ENCODE results near the gene MDK. TPM values are rescaled to one million over a fixed set of nuclear protein-coding genes. Genes with fewer than 3 reads are reported as not detected.

The MDK gene
- total and polyA plus RNA-seq, 2 experiments from 2014 or later, result 388 to 477 TPM

DNA sequence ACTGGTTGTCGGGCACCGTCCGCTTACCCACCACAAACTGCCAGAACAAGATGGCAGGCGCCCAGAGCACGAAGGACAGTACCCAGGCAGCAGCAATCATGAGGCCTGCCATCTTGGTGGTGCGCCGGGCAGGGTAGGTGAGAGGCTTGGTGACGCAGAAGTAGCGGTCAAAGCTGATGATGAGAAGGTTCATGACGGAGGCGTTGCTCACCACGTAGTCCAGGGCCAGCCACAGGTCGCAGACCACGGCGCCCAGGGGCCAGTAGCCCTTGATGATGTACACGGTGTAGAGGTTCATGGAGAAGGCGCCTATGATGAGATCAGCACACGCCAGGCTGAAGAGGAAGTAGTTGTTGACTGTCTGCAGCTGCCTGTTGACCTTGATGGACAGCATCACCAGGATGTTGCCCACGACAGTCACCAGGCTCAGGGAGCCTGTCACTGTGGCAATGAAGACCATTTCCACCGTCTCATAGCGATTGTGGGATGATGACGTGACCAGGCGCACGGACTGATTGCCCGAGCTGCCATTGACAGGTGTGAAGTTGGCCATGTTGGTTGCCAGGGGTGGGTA, 4.6 kb downstream of the MDK start:
- Mint-ChIP-seq H3K4me1 (peaks cover 34% of the 10 kb centered on the region), H3K27me3 (ENCODE audit: insufficient read depth, low read depth, poor library complexity) (peaks cover 55% of the 10 kb centered on the region), H3K9me3 (no peaks in the 10 kb centered on the region; the same call in 1 of the 3 replicates), H3K4me3 (no peak overlapping the region; the same call in 2 of the 3 replicates), H3K27ac (no peak overlapping the region), H3K36me3 (ENCODE audit: low read depth) (peaks cover 11% of the 10 kb centered on the region)
- peaks cover 27% of the 10 kb centered on the region for H3F3A ChIP-seq (replicated peaks; ENCODE audit: low read depth)
- TF ChIP-seq ETS1 (IDR thresholded peaks at IDR 0.05), result no peak
- TF ChIP-seq POLR2AphosphoS5 (IDR thresholded peaks at IDR 0.05; ENCODE audit: low read depth), result no peak
- TF ChIP-seq EZH2 (IDR thresholded peaks at IDR 0.05; ENCODE audit: low read depth, unreplicated experiment), result no peak
- no peak for TF ChIP-seq NANOG (IDR thresholded peaks at IDR 0.05; ENCODE audit: borderline replicate concordance)
- no peak for TF ChIP-seq EZH2phosphoT487 (IDR thresholded peaks at IDR 0.05; ENCODE audit: unreplicated experiment)
- no peak for TF ChIP-seq CREB1 (CRISPR knock-in tag; IDR thresholded peaks at IDR 0.05; ENCODE audit: low read depth)
- no peak for TF ChIP-seq JUNB (IDR thresholded peaks at IDR 0.05; ENCODE audit: unreplicated experiment)
- no peak overlapping the region for H2AFZ ChIP-seq
- peaks cover 40% of the 10 kb centered on the region for H3K4me1 ChIP-seq (ENCODE audit: insufficient read depth)
- H3K27me3 ChIP-seq (ENCODE audit: insufficient read depth), result peaks cover 42% of the 10 kb centered on the region
- no peaks in the 10 kb centered on the region for H3K9me2 ChIP-seq (ENCODE audit: insufficient read depth)
- no peak overlapping the region for H3K4me2 ChIP-seq
- H3K36me3 ChIP-seq (ENCODE audit: insufficient read depth), result no peaks in the 10 kb centered on the region; the same call in 1 of the 2 replicates
- DNase-seq (ENCODE audit: low spot score), result no peak
- H3K79me2 ChIP-seq (replicated peaks; ENCODE audit: insufficient read depth), result no peaks in the 10 kb centered on the region
- peaks cover 7% of the 10 kb centered on the region for H4K20me1 ChIP-seq (replicated peaks; ENCODE audit: insufficient read depth)
- no peak overlapping the region for H3K4me3 ChIP-seq
- H3K27ac ChIP-seq (ENCODE audit: low read depth), result no peak overlapping the region
- ATAC-seq, result no peak

DNA sequence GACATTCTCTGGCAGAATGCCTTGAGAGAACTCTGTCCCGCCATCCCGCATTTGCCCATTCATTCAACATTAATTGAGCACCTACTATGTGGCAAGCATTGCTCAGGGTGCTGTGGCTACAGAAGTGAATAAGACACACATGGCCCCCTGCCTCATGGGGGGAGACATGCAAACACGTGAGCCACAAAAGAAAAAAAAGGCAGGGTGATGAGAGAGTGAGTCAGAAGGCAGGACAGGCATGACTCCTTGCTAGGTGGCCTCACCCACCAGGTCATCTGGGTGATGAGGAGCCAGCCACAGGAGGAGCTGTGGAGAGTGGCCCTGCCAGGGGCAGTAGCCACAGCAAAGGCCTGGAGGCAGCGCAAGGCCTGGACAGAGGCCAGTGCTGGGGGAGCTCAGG, 5.2 kb downstream of the MDK start:
- Mint-ChIP-seq H3K4me3 (no peak overlapping the region; the same call in 2 of the 3 replicates), H3K9me3 (no peaks in the 10 kb centered on the region; the same call in 1 of the 3 replicates), H3K27ac (no peak overlapping the region), H3K27me3 (ENCODE audit: insufficient read depth, low read depth, poor library complexity) (peaks cover 55% of the 10 kb centered on the region), H3K36me3 (ENCODE audit: low read depth) (peaks cover 11% of the 10 kb centered on the region), H3K4me1 (peaks cover 34% of the 10 kb centered on the region)
- DNase-seq (ENCODE audit: low spot score), result no peak
- ATAC-seq, result no peak
- H3K27ac ChIP-seq (ENCODE audit: low read depth), result no peak overlapping the region
- no peaks in the 10 kb centered on the region for H3K9me2 ChIP-seq (ENCODE audit: insufficient read depth)
- peaks cover 7% of the 10 kb centered on the region for H4K20me1 ChIP-seq (replicated peaks; ENCODE audit: insufficient read depth)
- no peak overlapping the region for H3K4me3 ChIP-seq
- H2AFZ ChIP-seq, result no peak overlapping the region
- H3F3A ChIP-seq (replicated peaks; ENCODE audit: low read depth), result peaks cover 27% of the 10 kb centered on the region
- H3K27me3 ChIP-seq (ENCODE audit: insufficient read depth), result peaks cover 45% of the 10 kb centered on the region
- H3K79me2 ChIP-seq (replicated peaks; ENCODE audit: insufficient read depth), result no peaks in the 10 kb centered on the region
- H3K36me3 ChIP-seq (ENCODE audit: insufficient read depth), result no peaks in the 10 kb centered on the region; the same call in 1 of the 2 replicates
- H3K4me2 ChIP-seq, result no peak overlapping the region
- peaks cover 40% of the 10 kb centered on the region for H3K4me1 ChIP-seq (ENCODE audit: insufficient read depth)
- TF ChIP-seq EZH2 (IDR thresholded peaks at IDR 0.05; ENCODE audit: low read depth, unreplicated experiment) (no peak), NANOG (IDR thresholded peaks at IDR 0.05; ENCODE audit: borderline replicate concordance) (no peak), JUNB (IDR thresholded peaks at IDR 0.05; ENCODE audit: unreplicated experiment) (no peak), STAT1 (IDR thresholded peaks at IDR 0.05; ENCODE audit: unreplicated experiment) (no peak), CREB1 (CRISPR knock-in tag; IDR thresholded peaks at IDR 0.05; ENCODE audit: low read depth) (no peak), ETS1 (IDR thresholded peaks at IDR 0.05) (no peak), EZH2phosphoT487 (IDR thresholded peaks at IDR 0.05; ENCODE audit: unreplicated experiment) (no peak), POLR2AphosphoS5 (IDR thresholded peaks at IDR 0.05; ENCODE audit: low read depth) (no peak), ZNF114 (CRISPR knock-in tag; IDR thresholded peaks at IDR 0.05) (no peak)
- TF ChIP-seq, protein P1, sequence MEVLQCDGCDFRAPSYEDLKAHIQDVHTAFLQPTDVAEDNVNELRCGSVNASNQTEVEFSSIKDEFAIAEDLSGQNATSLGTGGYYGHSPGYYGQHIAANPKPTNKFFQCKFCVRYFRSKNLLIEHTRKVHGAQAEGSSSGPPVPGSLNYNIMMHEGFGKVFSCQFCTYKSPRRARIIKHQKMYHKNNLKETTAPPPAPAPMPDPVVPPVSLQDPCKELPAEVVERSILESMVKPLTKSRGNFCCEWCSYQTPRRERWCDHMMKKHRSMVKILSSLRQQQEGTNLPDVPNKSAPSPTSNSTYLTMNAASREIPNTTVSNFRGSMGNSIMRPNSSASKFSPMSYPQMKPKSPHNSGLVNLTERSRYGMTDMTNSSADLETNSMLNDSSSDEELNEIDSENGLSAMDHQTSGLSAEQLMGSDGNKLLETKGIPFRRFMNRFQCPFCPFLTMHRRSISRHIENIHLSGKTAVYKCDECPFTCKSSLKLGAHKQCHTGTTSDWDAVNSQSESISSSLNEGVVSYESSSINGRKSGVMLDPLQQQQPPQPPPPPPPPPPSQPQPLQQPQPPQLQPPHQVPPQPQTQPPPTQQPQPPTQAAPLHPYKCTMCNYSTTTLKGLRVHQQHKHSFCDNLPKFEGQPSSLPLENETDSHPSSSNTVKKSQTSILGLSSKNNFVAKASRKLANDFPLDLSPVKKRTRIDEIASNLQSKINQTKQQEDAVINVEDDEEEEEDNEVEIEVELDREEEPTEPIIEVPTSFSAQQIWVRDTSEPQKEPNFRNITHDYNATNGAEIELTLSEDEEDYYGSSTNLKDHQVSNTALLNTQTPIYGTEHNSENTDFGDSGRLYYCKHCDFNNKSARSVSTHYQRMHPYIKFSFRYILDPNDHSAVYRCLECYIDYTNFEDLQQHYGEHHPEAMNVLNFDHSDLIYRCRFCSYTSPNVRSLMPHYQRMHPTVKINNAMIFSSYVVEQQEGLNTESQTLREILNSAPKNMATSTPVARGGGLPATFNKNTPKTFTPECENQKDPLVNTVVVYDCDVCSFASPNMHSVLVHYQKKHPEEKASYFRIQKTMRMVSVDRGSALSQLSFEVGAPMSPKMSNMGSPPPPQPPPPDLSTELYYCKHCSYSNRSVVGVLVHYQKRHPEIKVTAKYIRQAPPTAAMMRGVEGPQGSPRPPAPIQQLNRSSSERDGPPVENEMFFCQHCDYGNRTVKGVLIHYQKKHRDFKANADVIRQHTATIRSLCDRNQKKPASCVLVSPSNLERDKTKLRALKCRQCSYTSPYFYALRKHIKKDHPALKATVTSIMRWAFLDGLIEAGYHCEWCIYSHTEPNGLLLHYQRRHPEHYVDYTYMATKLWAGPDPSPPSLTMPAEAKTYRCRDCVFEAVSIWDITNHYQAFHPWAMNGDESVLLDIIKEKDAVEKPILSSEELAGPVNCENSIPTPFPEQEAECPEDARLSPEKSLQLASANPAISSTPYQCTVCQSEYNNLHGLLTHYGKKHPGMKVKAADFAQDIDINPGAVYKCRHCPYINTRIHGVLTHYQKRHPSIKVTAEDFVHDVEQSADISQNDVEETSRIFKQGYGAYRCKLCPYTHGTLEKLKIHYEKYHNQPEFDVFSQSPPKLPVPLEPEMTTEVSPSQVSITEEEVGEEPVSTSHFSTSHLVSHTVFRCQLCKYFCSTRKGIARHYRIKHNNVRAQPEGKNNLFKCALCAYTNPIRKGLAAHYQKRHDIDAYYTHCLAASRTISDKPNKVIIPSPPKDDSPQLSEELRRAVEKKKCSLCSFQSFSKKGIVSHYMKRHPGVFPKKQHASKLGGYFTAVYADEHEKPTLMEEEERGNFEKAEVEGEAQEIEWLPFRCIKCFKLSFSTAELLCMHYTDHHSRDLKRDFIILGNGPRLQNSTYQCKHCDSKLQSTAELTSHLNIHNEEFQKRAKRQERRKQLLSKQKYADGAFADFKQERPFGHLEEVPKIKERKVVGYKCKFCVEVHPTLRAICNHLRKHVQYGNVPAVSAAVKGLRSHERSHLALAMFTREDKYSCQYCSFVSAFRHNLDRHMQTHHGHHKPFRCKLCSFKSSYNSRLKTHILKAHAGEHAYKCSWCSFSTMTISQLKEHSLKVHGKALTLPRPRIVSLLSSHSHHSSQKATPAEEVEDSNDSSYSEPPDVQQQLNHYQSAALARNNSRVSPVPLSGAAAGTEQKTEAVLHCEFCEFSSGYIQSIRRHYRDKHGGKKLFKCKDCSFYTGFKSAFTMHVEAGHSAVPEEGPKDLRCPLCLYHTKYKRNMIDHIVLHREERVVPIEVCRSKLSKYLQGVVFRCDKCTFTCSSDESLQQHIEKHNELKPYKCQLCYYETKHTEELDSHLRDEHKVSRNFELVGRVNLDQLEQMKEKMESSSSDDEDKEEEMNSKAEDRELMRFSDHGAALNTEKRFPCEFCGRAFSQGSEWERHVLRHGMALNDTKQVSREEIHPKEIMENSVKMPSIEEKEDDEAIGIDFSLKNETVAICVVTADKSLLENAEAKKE (CRISPR knock-in tag; IDR thresholded peaks at IDR 0.05), result no peak

Measured in GM23338 (cell line).